Natural killer cell (primary cell): Measurements from ENCODE around the gene EHD3. TPM values are rescaled to one million over a fixed set of nuclear protein-coding genes. Genes with fewer than 3 reads are reported as not detected.

Experiments used
- ATAC-seq, 3 donors: fragments of 150-1000 bp in 2 of 3; fragments of 200-7000 bp in 1 of 3; cut with Tn5 transposase; 1 replicate in 1 of 3; 2 replicates in 2 of 3; pipeline ENCODE4 v1.10.0; 2021; ENCODE audit warnings: mild to moderate bottlenecking in 2 of 3, moderate library complexity in 2 of 3
- DNase-seq, 2 donors: peaks; one replicate each; pipeline versions ENCODE4 v3.0.0 to v3.0.0-alpha.2; 2013 to 2021; ENCODE audit warnings: mixed read lengths in 1 of 2
- H3K27ac ChIP-seq: one replicate; pipeline ENCODE4 v1.5.1; 2013; ENCODE audit warnings: mild to moderate bottlenecking, low read length
- H3K27me3 ChIP-seq: one replicate; pipeline ENCODE4 v1.6.1; 2013; ENCODE audit warnings: low read length; ENCODE audit not compliant: control insufficient read depth, insufficient read depth
- H3K36me3 ChIP-seq: one replicate; pipeline ENCODE4 v1.6.1; 2013; ENCODE audit warnings: low read length; ENCODE audit not compliant: control insufficient read depth, insufficient read depth
- H3K4me1 ChIP-seq: one replicate; pipeline ENCODE4 v1.6.1; 2013; ENCODE audit warnings: low read length; ENCODE audit not compliant: control insufficient read depth, insufficient read depth
- H3K4me3 ChIP-seq: one replicate; pipeline ENCODE4 v1.5.1; 2013; ENCODE audit warnings: low read length
- H3K9me3 ChIP-seq: one replicate; pipeline ENCODE4 v1.6.1; 2013; ENCODE audit warnings: low read length; ENCODE audit not compliant: control insufficient read depth, insufficient read depth
- H3K27ac Mint-ChIP-seq, 2 donors: one replicate each; pipeline ENCODE4 v1.8.0; 2022; ENCODE audit warnings: mild to moderate bottlenecking in 2 of 2, mixed read lengths in 2 of 2, moderate library complexity in 1 of 2
- H3K27me3 Mint-ChIP-seq, 2 donors: one replicate each; pipeline ENCODE4 v1.8.0; 2022; ENCODE audit warnings: low read depth in 2 of 2, mixed read lengths in 2 of 2
- H3K36me3 Mint-ChIP-seq: one replicate; pipeline ENCODE4 v1.8.0; 2022; ENCODE audit warnings: mixed read lengths
- H3K4me1 Mint-ChIP-seq, 2 donors: one replicate each; pipeline ENCODE4 v1.8.0; 2022; ENCODE audit warnings: mixed read lengths in 2 of 2
- H3K4me3 Mint-ChIP-seq: one replicate; pipeline ENCODE4 v1.8.0; 2022; ENCODE audit warnings: mild to moderate bottlenecking, moderate library complexity, mixed read lengths
- H3K9me3 Mint-ChIP-seq, 2 donors: one replicate each; pipeline ENCODE4 v1.8.0; 2022; ENCODE audit warnings: mixed read lengths in 2 of 2
- CTCF ChIP-seq: fragments of 200-600 bp; IDR thresholded peaks from one replicate; pipeline ENCODE4 v1.8.0; 2022; ENCODE audit warnings: antibody characterized with exemption
- WGBS: methylation state at CpG from one replicate; pipeline ENCODE4 v1.1.7; 2013; ENCODE audit warnings: missing lambda C conversion rate; ENCODE audit not compliant: insufficient coverage; 5-methylcytosine and 5-hydroxymethylcytosine counted together
- intact Hi-C: fragments of 100-400 bp; cut with micrococcal nuclease; formaldehyde crosslinking; loops from one replicate; pipeline ENCODE4 v1.14.2; 2022
- total RNA-seq, 4 donors: library from RNA; stranded (reverse); fragments of 120-200 nt in 1 of 4; gene quantifications; one replicate each; pipeline versions ENCODE4 v1.2.3 to v1.2.4, GENCODE V29; 2013 to 2022

Gene EHD3
- total RNA-seq, result 1 to 10 TPM; 5.6 to 7.8 (median 7.2) TPM
- 13.6 TPM for total RNA-seq (2013)

- H3K9me3 ChIP-seq, result no peaks in the 10 kb centered on the region
- H3K36me3 ChIP-seq, result no peaks in the 10 kb centered on the region
- H3K27me3 ChIP-seq, result no peaks in the 10 kb centered on the region
- Mint-ChIP-seq H3K4me1 (peaks cover 16 to 38% of the 10 kb centered on the region in 2 donors), H3K27me3 (peaks cover 0 to under 1% of the 10 kb centered on the region in 2 donors), H3K4me3 (peak within 1 kb of the TSS; percentile 83), H3K9me3 (no peaks in the 10 kb centered on the region), H3K36me3 (no peaks in the 10 kb centered on the region), H3K27ac (peak within 1 kb of the TSS in 1 of 2 donors; percentile 67)
- no peak within 1 kb of the TSS for H3K27ac ChIP-seq
- 5% methylated on average over 74 of the region's 74 CpGs for WGBS
- peak; percentile 94 to 97 (median 96) for ATAC-seq
- peaks cover 11% of the 10 kb centered on the region for H3K4me1 ChIP-seq
- TF ChIP-seq CTCF, result no peak
- H3K4me3 ChIP-seq, result peak within 1 kb of the TSS; percentile 51
- intact Hi-C loops, result loop anchor here (10.0 kb wide), 1 partner anchor 101 kb away; no protein-coding TSS in a partner anchor
- peak; percentile 67 to 83 for DNase-seq
Observed at GRCh38 chr2:31233741-31234682, at the start of gene EHD3. Gene EHD3, plus strand, starts transcription at chr2:31234152. Its CDS starts 470 bp downstream, at chr2:31234622.

- no peaks in the 10 kb centered on the region for H3K36me3 ChIP-seq
- H3K9me3 Mint-ChIP-seq, result no peaks in the 10 kb centered on the region
- H3K9me3 ChIP-seq, result no peaks in the 10 kb centered on the region
- peaks cover 6% of the 10 kb centered on the region for H3K36me3 Mint-ChIP-seq
- DNase-seq (no peak), ATAC-seq (no peak)
- 86% methylated on average over 4 of the region's 4 CpGs for WGBS
- intact Hi-C loops, result no loop called here
- H3K4me1 Mint-ChIP-seq, result no peaks in the 10 kb centered on the region
- H3K4me1 ChIP-seq, result no peaks in the 10 kb centered on the region
- H3K4me3 Mint-ChIP-seq, result no peak overlapping the region
- H3K27ac Mint-ChIP-seq, result no peak overlapping the region
- peaks cover 9 to 13% of the 10 kb centered on the region in 2 donors for H3K27me3 Mint-ChIP-seq
- H3K4me3 ChIP-seq, result no peak overlapping the region
- H3K27ac ChIP-seq, result no peak overlapping the region
- TF ChIP-seq CTCF, result no peak
- no peaks in the 10 kb centered on the region for H3K27me3 ChIP-seq
Observed at GRCh38 chr2:31187166-31187565, 46.8 kb upstream of the EHD3 start.

DNA sequence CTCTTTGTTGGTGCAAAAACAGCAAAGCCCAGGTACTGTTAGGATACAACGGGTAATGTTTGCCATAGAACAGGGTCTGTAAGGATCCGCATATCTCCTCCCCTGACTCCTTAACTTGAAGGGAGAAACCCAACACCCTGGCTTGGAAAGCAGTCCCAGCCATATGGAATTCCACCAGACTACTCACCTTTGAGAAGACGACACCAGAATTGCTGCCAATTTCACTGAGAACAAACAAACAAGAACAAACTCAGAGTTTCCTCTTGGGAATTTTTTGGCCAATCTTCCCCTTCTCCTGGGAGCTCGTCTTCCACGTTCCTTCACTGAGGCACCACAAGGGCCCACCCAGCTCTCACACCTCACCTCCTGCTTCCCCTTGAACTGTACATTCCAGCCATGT, 45.8 kb upstream of the EHD3 start:
- no peak for TF ChIP-seq CTCF
- no peaks in the 10 kb centered on the region for H3K9me3 ChIP-seq
- intact Hi-C loops, result no loop called here
- H3K4me3 ChIP-seq, result no peak overlapping the region
- DNase-seq (no peak), ATAC-seq (no peak)
- Mint-ChIP-seq H3K27ac (no peak overlapping the region), H3K4me1 (no peaks in the 10 kb centered on the region), H3K36me3 (peaks cover 6% of the 10 kb centered on the region), H3K9me3 (no peaks in the 10 kb centered on the region), H3K27me3 (peaks cover 9 to 13% of the 10 kb centered on the region in 2 donors), H3K4me3 (no peak overlapping the region)
- no peaks in the 10 kb centered on the region for H3K4me1 ChIP-seq
- H3K27ac ChIP-seq, result no peak overlapping the region
- no peaks in the 10 kb centered on the region for H3K27me3 ChIP-seq
- 75% methylated on average over 5 of the region's 5 CpGs for WGBS
- no peaks in the 10 kb centered on the region for H3K36me3 ChIP-seq
